Activated CD4-positive, alpha-beta memory T cell treated with anti-CD3 and anti-CD28 coated beads for 36 hours (primary cell): Measurements from ENCODE around the gene FTCDNL1. TPM values are rescaled to one million over a fixed set of nuclear protein-coding genes. Genes with fewer than 3 reads are reported as not detected.

Experiments used
- CTCF ChIA-PET: fragments of 350-600 bp; sonication (Branson Sonifier 250); formaldehyde crosslinking; loops from one replicate; lab custom pipeline; 2021; ENCODE audit warnings: antibody characterized with exemption, inconsistent platforms; lab: Charles Lee
- POLR2A ChIA-PET: fragments of 350-600 bp; sonication (Branson Sonifier 250); formaldehyde crosslinking; loops from one replicate; lab custom pipeline; 2021; ENCODE audit warnings: antibody characterized with exemption; lab: Charles Lee
- DNase-seq: peaks from one replicate; pipeline ENCODE4 v3.0.0-alpha.2; 2020
- H3K27ac Mint-ChIP-seq: one replicate; pipeline ENCODE4 v1.8.0; 2021; ENCODE audit warnings: mixed read lengths
- H3K27me3 Mint-ChIP-seq: one replicate; pipeline ENCODE4 v1.8.0; 2021; ENCODE audit warnings: mixed read lengths
- H3K36me3 Mint-ChIP-seq: one replicate; pipeline ENCODE4 v1.8.0; 2021; ENCODE audit warnings: mixed read lengths
- H3K4me1 Mint-ChIP-seq: one replicate; pipeline ENCODE4 v1.8.0; 2021; ENCODE audit warnings: low read depth, mixed read lengths
- H3K4me3 Mint-ChIP-seq: one replicate; pipeline ENCODE4 v1.8.0; 2021; ENCODE audit warnings: mild to moderate bottlenecking, mixed read lengths
- H3K9me3 Mint-ChIP-seq: one replicate; pipeline ENCODE4 v1.8.0; 2021; ENCODE audit warnings: mixed read lengths
- intact Hi-C: fragments of 100-400 bp; cut with micrococcal nuclease; formaldehyde crosslinking; loops from one replicate; pipeline ENCODE4 v1.15.1; 2023
- total RNA-seq, 2 experiments: library from RNA; stranded (reverse); gene quantifications; one replicate each; pipeline ENCODE4 v1.2.3, GENCODE V29; 2021

FTCDNL1 gene
- total RNA-seq, 2 experiments from 2014 or later, result 2.9 to 3.3 TPM

- no peak overlapping the region for H3K27ac Mint-ChIP-seq
- no peaks in the 10 kb centered on the region for H3K4me1 Mint-ChIP-seq
- H3K9me3 Mint-ChIP-seq, result no peaks in the 10 kb centered on the region
- ChIA-PET CTCF (interaction anchor here (2.3 kb wide), 1 partner anchor 32 kb away, joined by 6 read pairs; no protein-coding TSS in a partner anchor), POLR2A (no interaction called here)
- H3K27me3 Mint-ChIP-seq, result no peaks in the 10 kb centered on the region
- DNase-seq, result no peak
- no peaks in the 10 kb centered on the region for H3K36me3 Mint-ChIP-seq
- no peak overlapping the region for H3K4me3 Mint-ChIP-seq
- intact Hi-C loops, result no loop called here
Observed at GRCh38 chr2:199772035-199772976, 78.7 kb downstream of the FTCDNL1 start.

GRCh38 chr2:199770716-199771115 lies 80.3 kb downstream of the FTCDNL1 start:
- no peaks in the 10 kb centered on the region for H3K9me3 Mint-ChIP-seq
- ChIA-PET CTCF (interaction anchor here (2.3 kb wide), 1 partner anchor 30 kb away, joined by 6 read pairs; no protein-coding TSS in a partner anchor), POLR2A (no interaction called here)
- no peak overlapping the region for H3K4me3 Mint-ChIP-seq
- H3K27me3 Mint-ChIP-seq, result no peaks in the 10 kb centered on the region
- no peaks in the 10 kb centered on the region for H3K36me3 Mint-ChIP-seq
- intact Hi-C loops, result no loop called here
- H3K27ac Mint-ChIP-seq, result no peak overlapping the region
- no peak for DNase-seq
- no peaks in the 10 kb centered on the region for H3K4me1 Mint-ChIP-seq

- POLR2A ChIA-PET, result no interaction called here
- DNase-seq, result no peak
- intact Hi-C loops, result no loop called here
- Mint-ChIP-seq H3K4me1 (no peaks in the 10 kb centered on the region), H3K27me3 (no peaks in the 10 kb centered on the region), H3K27ac (no peak overlapping the region), H3K36me3 (no peaks in the 10 kb centered on the region), H3K9me3 (no peaks in the 10 kb centered on the region), H3K4me3 (no peak overlapping the region)
- CTCF ChIA-PET, result interaction anchor here (2.7 kb wide), 1 partner anchor 26 kb away, joined by 11 read pairs; no protein-coding TSS in a partner anchor
Observed at GRCh38 chr2:199765646-199766045, 85.3 kb downstream of the FTCDNL1 start.

- Mint-ChIP-seq H3K27ac (no peak overlapping the region), H3K36me3 (no peaks in the 10 kb centered on the region), H3K4me1 (no peaks in the 10 kb centered on the region), H3K9me3 (no peaks in the 10 kb centered on the region), H3K4me3 (no peak overlapping the region), H3K27me3 (no peaks in the 10 kb centered on the region)
- ChIA-PET CTCF (no interaction called here), POLR2A (no interaction called here)
- intact Hi-C loops, result no loop called here
- no peak for DNase-seq
Observed at GRCh38 chr2:199764273-199764800, 86.7 kb downstream of the FTCDNL1 start.

GRCh38 chr2:199762963-199763362 lies 88.0 kb downstream of the FTCDNL1 start:
- Mint-ChIP-seq H3K27ac (no peak overlapping the region), H3K36me3 (no peaks in the 10 kb centered on the region), H3K9me3 (no peaks in the 10 kb centered on the region), H3K27me3 (no peaks in the 10 kb centered on the region), H3K4me3 (no peak overlapping the region), H3K4me1 (no peaks in the 10 kb centered on the region)
- DNase-seq, result no peak
- intact Hi-C loops, result no loop called here
- ChIA-PET CTCF (no interaction called here), POLR2A (no interaction called here)

- Mint-ChIP-seq H3K9me3 (no peaks in the 10 kb centered on the region), H3K36me3 (no peaks in the 10 kb centered on the region), H3K4me1 (no peaks in the 10 kb centered on the region), H3K27me3 (peaks cover 5% of the 10 kb centered on the region), H3K4me3 (no peak overlapping the region), H3K27ac (no peak overlapping the region)
- intact Hi-C loops, result no loop called here
- ChIA-PET POLR2A (no interaction called here), CTCF (interaction anchor here (1.3 to 2.7 kb wide), 2 partner anchors 21 kb away, joined by 3 to 10 read pairs; no protein-coding TSS in a partner anchor)
- no peak for DNase-seq
Observed at GRCh38 chr2:199760574-199760973, 90.4 kb downstream of the FTCDNL1 start.

GRCh38 chr2:199757233-199757870 lies 93.6 kb downstream of the FTCDNL1 start:
- no peaks in the 10 kb centered on the region for H3K9me3 Mint-ChIP-seq
- POLR2A ChIA-PET, result no interaction called here
- H3K4me3 Mint-ChIP-seq, result no peak overlapping the region
- intact Hi-C loops, result no loop called here
- peaks cover 5% of the 10 kb centered on the region for H3K27me3 Mint-ChIP-seq
- H3K27ac Mint-ChIP-seq, result no peak overlapping the region
- CTCF ChIA-PET, result interaction anchor here (1.7 kb wide), 1 partner anchor 17 kb away, joined by 5 read pairs; no protein-coding TSS in a partner anchor
- no peaks in the 10 kb centered on the region for H3K4me1 Mint-ChIP-seq
- H3K36me3 Mint-ChIP-seq, result no peaks in the 10 kb centered on the region
- no peak for DNase-seq

GRCh38 chr2:199756743-199757142 lies 94.2 kb downstream of the FTCDNL1 start:
- intact Hi-C loops, result no loop called here
- POLR2A ChIA-PET, result no interaction called here
- Mint-ChIP-seq H3K36me3 (no peaks in the 10 kb centered on the region), H3K4me1 (no peaks in the 10 kb centered on the region), H3K9me3 (no peaks in the 10 kb centered on the region), H3K4me3 (no peak overlapping the region), H3K27ac (no peak overlapping the region), H3K27me3 (peaks cover 9% of the 10 kb centered on the region)
- CTCF ChIA-PET, result interaction anchor here (1.7 kb wide), 1 partner anchor 17 kb away, joined by 5 read pairs; no protein-coding TSS in a partner anchor
- no peak for DNase-seq

GRCh38 chr2:199756211-199756610 lies 94.8 kb downstream of the FTCDNL1 start:
- Mint-ChIP-seq H3K27ac (no peak overlapping the region), H3K36me3 (no peaks in the 10 kb centered on the region), H3K9me3 (no peaks in the 10 kb centered on the region), H3K4me1 (no peaks in the 10 kb centered on the region), H3K4me3 (no peak overlapping the region), H3K27me3 (peaks cover 9% of the 10 kb centered on the region)
- ChIA-PET CTCF (interaction anchor here (1.7 kb wide), 1 partner anchor 16 kb away, joined by 5 read pairs; no protein-coding TSS in a partner anchor), POLR2A (no interaction called here)
- intact Hi-C loops, result no loop called here
- no peak for DNase-seq

- POLR2A ChIA-PET, result no interaction called here
- intact Hi-C loops, result no loop called here
- H3K4me1 Mint-ChIP-seq, result no peaks in the 10 kb centered on the region
- H3K9me3 Mint-ChIP-seq, result no peaks in the 10 kb centered on the region
- peaks cover 9% of the 10 kb centered on the region for H3K27me3 Mint-ChIP-seq
- H3K36me3 Mint-ChIP-seq, result no peaks in the 10 kb centered on the region
- no peak overlapping the region for H3K4me3 Mint-ChIP-seq
- H3K27ac Mint-ChIP-seq, result no peak overlapping the region
- no peak for DNase-seq
- CTCF ChIA-PET, result no interaction called here
Observed at GRCh38 chr2:199754766-199755165, 96.2 kb downstream of the FTCDNL1 start.

- H3K36me3 Mint-ChIP-seq, result no peaks in the 10 kb centered on the region
- CTCF ChIA-PET, result interaction anchor here (0.7 to 2.9 kb wide), 2 partner anchors 11 to 47 kb away, joined by 3 to 19 read pairs; no protein-coding TSS in a partner anchor
- POLR2A ChIA-PET, result no interaction called here
- no peak for DNase-seq
- no peaks in the 10 kb centered on the region for H3K4me1 Mint-ChIP-seq
- H3K27me3 Mint-ChIP-seq, result peaks cover 5% of the 10 kb centered on the region
- H3K4me3 Mint-ChIP-seq, result no peak overlapping the region
- intact Hi-C loops, result no loop called here
- H3K27ac Mint-ChIP-seq, result no peak overlapping the region
- no peaks in the 10 kb centered on the region for H3K9me3 Mint-ChIP-seq
Observed at GRCh38 chr2:199751492-199752120, 99.4 kb downstream of the FTCDNL1 start.
